IMR-90 (cell line): ENCODE data around the gene ANK2. TPM values are rescaled to one million over a fixed set of nuclear protein-coding genes. Genes with fewer than 3 reads are reported as not detected.

Source experiments
- ATAC-seq: fragments of 200-7000 bp; cut with Tn5 transposase; 2 replicates; pipeline ENCODE4 v1.9.1; 2020; ENCODE audit warnings: low read depth, mild to moderate bottlenecking, moderate library complexity
- BruUV-seq: library from RNA; stranded (reverse); fragments of 400-500 nt; replicated peaks from 2 replicates; lab custom pipeline; 2021; lab: Mats Ljungman, UMichigan
- CTCF ChIA-PET: fragments of 300-600 bp; formaldehyde crosslinking; extraction: SDS; loops from one replicate; lab custom pipeline; 2021; ENCODE audit warnings: antibody characterized with exemption; lab: Yijun Ruan, JAX
- POLR2A ChIA-PET: fragments of 300-600 bp; sonication (Branson Sonifier 250); formaldehyde crosslinking; loops from one replicate; lab custom pipeline; 2022; ENCODE audit warnings: antibody characterized with exemption; ENCODE audit not compliant: unreplicated experiment; lab: Charles Lee
- DNase-seq: peaks from one replicate; pipeline ENCODE4 v3.0.0; 2013
- H2AFZ ChIP-seq: replicated peaks from 2 replicates; pipeline ENCODE3; 2013; ENCODE audit warnings: low read length, mild to moderate bottlenecking; ENCODE audit not compliant: poor library complexity
- H2AK5ac ChIP-seq: 2 replicates; pipeline ENCODE4 v1.6.1; 2013; ENCODE audit warnings: low read depth, low read length, inconsistent platforms
- H2AK9ac ChIP-seq: replicated peaks from 2 replicates; pipeline ENCODE3; 2013; ENCODE audit warnings: mild to moderate bottlenecking, low read depth, low read length, moderate library complexity; ENCODE audit not compliant: poor library complexity
- H2BK120ac ChIP-seq: 2 replicates; pipeline ENCODE4 v1.6.1; 2013; ENCODE audit warnings: low read depth, low read length, inconsistent platforms
- H2BK15ac ChIP-seq: 3 replicates; pipeline ENCODE4 v1.6.1; 2013; ENCODE audit warnings: low read depth, low read length, inconsistent platforms
- H2BK20ac ChIP-seq: 2 replicates; pipeline ENCODE4 v1.6.1; 2013; ENCODE audit warnings: low read depth, mild to moderate bottlenecking, inconsistent platforms, low read length, moderate library complexity
- H2BK5ac ChIP-seq: 2 replicates; pipeline ENCODE4 v1.6.1; 2013; ENCODE audit warnings: mild to moderate bottlenecking, low read depth, low read length, inconsistent platforms; ENCODE audit not compliant: poor library complexity, severe bottlenecking
- H3K14ac ChIP-seq: replicated peaks from 2 replicates; pipeline ENCODE4 v1.6.1; 2013; ENCODE audit warnings: low read depth, low read length, inconsistent platforms
- H3K18ac ChIP-seq: 2 replicates; pipeline ENCODE4 v1.6.1; 2013; ENCODE audit warnings: low read depth, low read length, control low read depth
- H3K23ac ChIP-seq: 2 replicates; pipeline ENCODE4 v1.6.1; 2013; ENCODE audit warnings: low read depth, low read length, inconsistent platforms
- H3K27ac ChIP-seq: 2 replicates; pipeline ENCODE4 v1.5.1; 2013; ENCODE audit warnings: mild to moderate bottlenecking, control low read depth, low read length; ENCODE audit not compliant: insufficient read depth
- H3K27me3 ChIP-seq: 2 replicates; pipeline ENCODE4 v1.6.1; 2013; ENCODE audit warnings: low read length; ENCODE audit not compliant: control insufficient read depth, insufficient read depth
- H3K36me3 ChIP-seq: 2 replicates; pipeline ENCODE4 v1.6.1; 2013; ENCODE audit warnings: low read length, mixed read lengths; ENCODE audit not compliant: control insufficient read depth, insufficient read depth
- H3K4ac ChIP-seq: 2 replicates; pipeline ENCODE4 v1.6.1; 2013; ENCODE audit warnings: low read depth, low read length, inconsistent platforms
- H3K4me1 ChIP-seq: 2 replicates; pipeline ENCODE4 v1.6.1; 2013; ENCODE audit warnings: low read length, mixed read lengths; ENCODE audit not compliant: control insufficient read depth, insufficient read depth
- H3K4me2 ChIP-seq: 2 replicates; pipeline ENCODE4 v1.6.1; 2013; ENCODE audit warnings: low read depth, mild to moderate bottlenecking, control low read depth, low read length, moderate library complexity
- H3K4me3 ChIP-seq: 2 replicates; pipeline ENCODE4 v1.5.1; 2013; ENCODE audit warnings: low read depth, mild to moderate bottlenecking, control low read depth, low read length, moderate library complexity; ENCODE audit not compliant: insufficient read depth
- H3K56ac ChIP-seq: 2 replicates; pipeline ENCODE4 v1.6.1; 2013; ENCODE audit warnings: low read length, inconsistent platforms; ENCODE audit not compliant: insufficient read depth; ENCODE audit errors: extremely low read depth
- H3K79me1 ChIP-seq, 2 experiments: 2 replicates each; pipeline ENCODE4 v1.6.1; 2013; ENCODE audit warnings: low read length in 2 of 2, inconsistent platforms in 1 of 2, low read depth in 1 of 2
- H3K9ac ChIP-seq: 2 replicates; pipeline ENCODE4 v1.6.1; 2013; ENCODE audit warnings: low read depth, low read length, control low read depth
- H3K9me1 ChIP-seq: 2 replicates; pipeline ENCODE4 v1.6.1; 2013; ENCODE audit warnings: low read length, inconsistent platforms; ENCODE audit not compliant: insufficient read depth
- H3K9me3 ChIP-seq: 2 replicates; pipeline ENCODE4 v1.6.1; 2013; ENCODE audit warnings: low read length; ENCODE audit not compliant: control insufficient read depth, insufficient read depth
- H4K20me1 ChIP-seq: 2 replicates; pipeline ENCODE4 v1.6.1; 2013; ENCODE audit warnings: low read length, inconsistent platforms; ENCODE audit not compliant: insufficient read depth
- H4K5ac ChIP-seq: 2 replicates; pipeline ENCODE4 v1.6.1; 2013; ENCODE audit warnings: mild to moderate bottlenecking, low read depth, low read length, control low read depth
- H4K8ac ChIP-seq, 2 experiments: 2 replicates each; pipeline ENCODE4 v1.6.1; 2013; ENCODE audit warnings: low read depth in 2 of 2, low read length in 2 of 2, control low read depth in 1 of 2, inconsistent platforms in 1 of 2
- H4K91ac ChIP-seq: 2 replicates; pipeline ENCODE4 v1.6.1; 2013; ENCODE audit warnings: low read depth, low read length, inconsistent platforms; ENCODE audit not compliant: insufficient read depth
- FOS ChIP-seq: fragments of 150-350 bp; IDR thresholded peaks from 2 replicates; pipeline ENCODE4 v1.6.1; 2016; ENCODE audit warnings: low read depth, low read length
- MAFK ChIP-seq: IDR thresholded peaks from 2 replicates; pipeline ENCODE4 v1.6.1; 2012; ENCODE audit warnings: low read depth, low read length, improper control_type of control experiment
- MAZ ChIP-seq: IDR thresholded peaks from 2 replicates; pipeline ENCODE4 v1.6.1; 2012; ENCODE audit warnings: low read depth, mild to moderate bottlenecking, low read length, improper control_type of control experiment, moderate library complexity, borderline replicate concordance
- MXI1 ChIP-seq: IDR thresholded peaks from 2 replicates; pipeline ENCODE4 v1.6.1; 2012; ENCODE audit warnings: low read depth, mild to moderate bottlenecking, low read length, moderate library complexity, borderline replicate concordance
- NFE2L2 ChIP-seq: fragments of 150-350 bp; IDR thresholded peaks from 2 replicates; pipeline ENCODE4 v1.6.1; 2016; ENCODE audit warnings: low read depth, mild to moderate bottlenecking, low read length
- RAD21 ChIP-seq: IDR thresholded peaks from 2 replicates; pipeline ENCODE4 v1.6.1; 2012; ENCODE audit warnings: low read length, improper control_type of control experiment
- RFX5 ChIP-seq: IDR thresholded peaks from 2 replicates; pipeline ENCODE4 v1.8.0; 2012; ENCODE audit warnings: low read depth, mild to moderate bottlenecking, low read length, moderate library complexity
- WGBS, 2 experiments: methylation state at CpG; one replicate each; pipeline versions ENCODE4 v1.1.5 to v1.1.7; 2013; ENCODE audit warnings: missing lambda C conversion rate in 2 of 2; ENCODE audit not compliant: insufficient read length in 1 of 2; ENCODE audit errors: extremely low coverage in 2 of 2; 5-methylcytosine and 5-hydroxymethylcytosine counted together
- dilution Hi-C: fragments of 300-500 bp; cut with HindIII; formaldehyde crosslinking; loops from one replicate; pipeline ENCODE4 v1.14.3; 2018; ENCODE audit warnings: low sequenced_read_pairs; ENCODE audit not compliant: unreplicated experiment
- in situ Hi-C: fragments of 300-500 bp; cut with MboI; formaldehyde crosslinking; loops from 3 replicates; pipeline ENCODE4 v1.14.3; 2019; ENCODE audit warnings: low sequenced_read_pairs, inconsistent platforms, mixed read lengths
- intact Hi-C: fragments of 100-400 bp; cut with micrococcal nuclease; formaldehyde crosslinking; loops from 2 replicates; pipeline ENCODE4 v1.10.0; 2022
- polyA plus RNA-seq, 3 experiments: library from polyadenylated mRNA; depleted of rRNA; stranded (reverse); fragments of >200 nt; gene quantifications; 2 replicates each; pipeline ENCODE4 v1.2.3, GENCODE V29; 2012; ENCODE audit warnings: low replicate concordance in 1 of 3
- total RNA-seq: library from RNA; depleted of rRNA; stranded (reverse); fragments of >200 nt; gene quantifications from 2 replicates; pipeline ENCODE4 v1.2.3, GENCODE V29; 2012

The ANK2 gene
- total and polyA plus RNA-seq, 2 of the 4 experiments (the other 2 are of a cell fraction) = 0.82 to 6.6 TPM

DNA sequence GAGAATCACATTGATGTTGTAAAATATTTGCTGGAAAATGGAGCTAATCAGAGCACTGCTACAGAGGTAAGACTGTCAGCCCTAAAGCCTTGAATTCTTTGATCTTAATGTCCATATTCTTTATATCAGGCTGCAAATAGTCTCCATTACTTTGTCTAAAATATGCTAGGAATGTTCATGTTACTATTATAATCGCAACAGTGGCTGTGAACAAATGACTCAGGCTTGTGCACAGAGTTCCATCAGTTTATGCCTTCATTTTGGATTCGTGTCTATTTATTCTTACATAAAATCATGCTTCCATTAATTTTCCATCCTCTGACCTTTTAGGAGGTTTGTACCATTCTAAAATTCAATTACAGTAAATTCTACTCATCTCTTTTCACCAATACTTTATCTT is 182.7 kb downstream of the ANK2 start:
- CTCF ChIA-PET = no interaction called here
- H3K4me1 ChIP-seq = no peaks in the 10 kb centered on the region
- H3K18ac ChIP-seq = no peak overlapping the region
- no peak overlapping the region; the same call in 1 of the 2 replicates for H3K4me2 ChIP-seq
- no peak overlapping the region for H2BK5ac ChIP-seq
- H3K9ac ChIP-seq = no peak overlapping the region
- no peaks in the 10 kb centered on the region for H3K9me1 ChIP-seq
- no peak overlapping the region for H2BK15ac ChIP-seq
- in situ Hi-C loops = no loop called here
- no peaks in the 10 kb centered on the region for H3K36me3 ChIP-seq
- no peak overlapping the region for H2BK20ac ChIP-seq
- no peaks in the 10 kb centered on the region for H3K27me3 ChIP-seq
- no peak overlapping the region for H3K23ac ChIP-seq
- no peaks in the 10 kb centered on the region for H3K79me1 ChIP-seq
- no peak overlapping the region for H3K56ac ChIP-seq
- H3K4me3 ChIP-seq = no peak overlapping the region
- no peak overlapping the region for H3K4ac ChIP-seq
- TF ChIP-seq RAD21 (no peak), MAFK (no peak), MXI1 (no peak), RFX5 (no peak), MAZ (no peak), FOS (no peak), NFE2L2 (no peak)
- no peak overlapping the region for H4K5ac ChIP-seq
- H3K14ac ChIP-seq = no peak overlapping the region; the same call in 1 of the 2 replicates
- H4K20me1 ChIP-seq = no peaks in the 10 kb centered on the region
- no peak overlapping the region for H2AFZ ChIP-seq
- H2AK5ac ChIP-seq = no peak overlapping the region
- 33% methylated on average over 1 of the region's 2 CpGs; no CpG with 5 or more reads in 1 of the 2 experiments for WGBS, 2 experiments
- DNase-seq (peak; percentile 6), ATAC-seq (peak; percentile 79)
- intact Hi-C loops = no loop called here
- H4K8ac ChIP-seq = no peak overlapping the region
- H2BK120ac ChIP-seq = no peak overlapping the region
- no peak overlapping the region for H3K27ac ChIP-seq
- H4K91ac ChIP-seq = no peak overlapping the region
- H2AK9ac ChIP-seq = no peak overlapping the region
- dilution Hi-C loops = no loop called here
- no peaks in the 10 kb centered on the region for H3K9me3 ChIP-seq
- BruUV-seq = no TSS peak
- POLR2A ChIA-PET = no interaction called here
